ENCODE measurements around the gene CYTH1. TPM values are rescaled to one million over a fixed set of nuclear protein-coding genes. Genes with fewer than 3 reads are reported as not detected.

CYTH1 gene
- total and polyA plus RNA-seq, 12 donors, result 26.0 to 141 (median 46.2) TPM

- Histone ChIP-seq H3K4me1 (replicated peaks in 1 of 2) (no peaks in the 10 kb centered on the region), H3K9me3 (replicated peaks in 1 of 3) (no peaks in the 10 kb centered on the region), H3K27me3 (no peaks in the 10 kb centered on the region), H3K36me3 (replicated peaks in 1 of 2) (peaks cover 0 to 83% of the 10 kb centered on the region in 2 donors), H3K4me3 (no peak overlapping the region), H3K27ac (no peak overlapping the region)
- intact Hi-C loops (cut with DNase I), result no loop called here
- TF ChIP-seq POLR2A (IDR thresholded peaks at IDR 0.05), result no peak
- TF ChIP-seq, protein P1, sequence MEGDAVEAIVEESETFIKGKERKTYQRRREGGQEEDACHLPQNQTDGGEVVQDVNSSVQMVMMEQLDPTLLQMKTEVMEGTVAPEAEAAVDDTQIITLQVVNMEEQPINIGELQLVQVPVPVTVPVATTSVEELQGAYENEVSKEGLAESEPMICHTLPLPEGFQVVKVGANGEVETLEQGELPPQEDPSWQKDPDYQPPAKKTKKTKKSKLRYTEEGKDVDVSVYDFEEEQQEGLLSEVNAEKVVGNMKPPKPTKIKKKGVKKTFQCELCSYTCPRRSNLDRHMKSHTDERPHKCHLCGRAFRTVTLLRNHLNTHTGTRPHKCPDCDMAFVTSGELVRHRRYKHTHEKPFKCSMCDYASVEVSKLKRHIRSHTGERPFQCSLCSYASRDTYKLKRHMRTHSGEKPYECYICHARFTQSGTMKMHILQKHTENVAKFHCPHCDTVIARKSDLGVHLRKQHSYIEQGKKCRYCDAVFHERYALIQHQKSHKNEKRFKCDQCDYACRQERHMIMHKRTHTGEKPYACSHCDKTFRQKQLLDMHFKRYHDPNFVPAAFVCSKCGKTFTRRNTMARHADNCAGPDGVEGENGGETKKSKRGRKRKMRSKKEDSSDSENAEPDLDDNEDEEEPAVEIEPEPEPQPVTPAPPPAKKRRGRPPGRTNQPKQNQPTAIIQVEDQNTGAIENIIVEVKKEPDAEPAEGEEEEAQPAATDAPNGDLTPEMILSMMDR (IDR thresholded peaks at IDR 0.05), result peak in 5 of 6 experiments; percentile 19 to 47 (median 44)
- DNase-seq, result peak in 1 of 7 donors; percentile 28
- 79 to 86% (median 82%) methylated on average over 22 to 33 of the region's 33 CpGs for WGBS, 4 donors
These were observed 16.9 kb upstream of the CYTH1 start for GRCh38 chr17:78798695-78799559.

DNA sequence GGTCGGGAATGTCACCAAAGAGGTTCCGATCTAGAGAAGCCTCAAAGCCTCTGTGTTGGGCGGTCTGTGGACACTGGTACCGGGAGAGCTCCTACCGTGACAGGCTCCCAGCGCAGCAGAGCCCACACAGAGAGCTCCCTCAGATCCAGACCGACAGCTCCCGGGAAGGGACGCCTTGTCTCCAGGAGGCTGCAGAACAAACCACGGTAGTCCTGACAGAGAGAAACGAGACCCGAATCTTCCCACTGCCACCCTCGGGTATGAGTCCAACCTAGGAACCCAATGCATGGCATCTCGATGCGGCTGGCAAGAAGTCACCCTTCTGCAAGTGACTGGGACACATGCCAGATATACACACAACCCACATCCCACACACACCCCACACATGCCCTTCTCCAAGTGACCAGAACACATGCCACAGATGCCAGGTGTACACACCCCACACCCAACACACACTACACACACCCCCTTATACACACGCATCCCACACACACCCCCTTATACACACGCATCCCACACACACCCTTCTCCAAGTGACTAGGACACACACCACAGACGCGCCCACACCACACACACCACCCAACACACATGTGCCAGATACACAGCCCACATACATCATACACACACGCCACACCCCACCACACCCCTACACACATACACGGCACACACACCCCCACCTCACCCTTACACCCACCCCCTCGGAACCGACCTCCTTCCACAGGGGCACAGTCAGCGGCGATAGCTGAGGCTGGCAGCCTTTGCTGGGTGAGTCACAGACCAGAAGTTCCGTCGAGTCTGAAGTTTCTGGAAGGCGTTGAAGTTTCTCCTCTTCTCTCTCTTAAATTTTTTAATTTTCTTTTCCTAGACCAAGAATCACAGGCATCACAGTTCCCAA lies 15.9 kb upstream of the CYTH1 start:
- Histone ChIP-seq H3K4me1 (replicated peaks in 1 of 2) (no peaks in the 10 kb centered on the region), H3K27me3 (no peaks in the 10 kb centered on the region), H3K4me3 (no peak overlapping the region), H3K36me3 (replicated peaks in 1 of 2) (peaks cover 0 to 75% of the 10 kb centered on the region in 2 donors), H3K9me3 (replicated peaks in 1 of 3) (no peaks in the 10 kb centered on the region), H3K27ac (no peak overlapping the region)
- TF ChIP-seq POLR2A (IDR thresholded peaks at IDR 0.05), result no peak
- TF ChIP-seq, protein P1 (IDR thresholded peaks at IDR 0.05), result no peak
- intact Hi-C loops (cut with DNase I), result no loop called here
- no peak for DNase-seq
- WGBS, 4 donors, result 86 to 88% (median 87%) methylated on average over 21 to 28 of the region's 28 CpGs

- Histone ChIP-seq H3K4me1 (replicated peaks in 1 of 2) (no peaks in the 10 kb centered on the region), H3K36me3 (replicated peaks in 1 of 2) (peaks cover 0 to 68% of the 10 kb centered on the region in 2 donors), H3K4me3 (no peak overlapping the region), H3K27ac (no peak overlapping the region), H3K9me3 (replicated peaks in 1 of 3) (no peaks in the 10 kb centered on the region), H3K27me3 (no peaks in the 10 kb centered on the region)
- WGBS, 4 donors, result 84 to 92% (median 91%) methylated on average over 10 to 11 of the region's 11 CpGs
- intact Hi-C loops (cut with DNase I), result no loop called here
- TF ChIP-seq, protein P1 (IDR thresholded peaks at IDR 0.05), result no peak
- no peak for TF ChIP-seq POLR2A (IDR thresholded peaks at IDR 0.05)
- no peak for DNase-seq
These were observed 15.1 kb upstream of the CYTH1 start for GRCh38 chr17:78797213-78797612.

DNA sequence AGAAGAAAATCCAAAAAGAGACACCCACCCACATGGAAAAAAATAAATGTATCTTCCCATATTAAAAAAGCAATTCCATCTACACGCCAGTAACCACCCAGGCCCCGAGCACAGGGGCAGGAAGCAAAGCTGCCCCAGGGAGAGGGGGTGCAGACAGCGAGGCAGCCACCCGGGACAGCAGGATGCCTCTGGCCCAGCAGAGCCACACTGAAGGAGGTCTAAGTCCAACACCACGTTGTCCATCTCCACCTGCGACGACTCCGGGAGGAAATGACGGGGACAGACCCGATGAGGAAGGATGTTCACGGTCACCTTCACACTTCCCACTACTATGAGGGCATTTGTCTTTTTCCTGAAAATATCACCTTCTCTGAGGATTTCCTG lies 14.4 kb upstream of the CYTH1 start:
- TF ChIP-seq, protein P1 (IDR thresholded peaks at IDR 0.05), result no peak
- TF ChIP-seq POLR2A (IDR thresholded peaks at IDR 0.05), result no peak
- Histone ChIP-seq H3K4me1 (replicated peaks in 1 of 2) (peaks cover 0 to 4% of the 10 kb centered on the region in 2 donors), H3K27me3 (no peaks in the 10 kb centered on the region), H3K36me3 (replicated peaks in 1 of 2) (peaks cover 0 to 67% of the 10 kb centered on the region in 2 donors), H3K4me3 (no peak overlapping the region), H3K9me3 (replicated peaks in 1 of 3) (no peaks in the 10 kb centered on the region), H3K27ac (no peak overlapping the region)
- 70 to 81% (median 76%) methylated on average over 6 to 11 of the region's 11 CpGs for WGBS, 4 donors
- intact Hi-C loops (cut with DNase I), result no loop called here
- no peak for DNase-seq

Measured in adrenal gland (tissue), 12 donors.